ENCODE results near the gene ABCD3. TPM values are rescaled to one million over a fixed set of nuclear protein-coding genes. Genes with fewer than 3 reads are reported as not detected.

The ABCD3 gene
- total RNA-seq, 1 donor from 2014 or later, result 38.4 TPM

GRCh38 chr1:94399453-94399852, 18.7 kb upstream of the ABCD3 start:
- Histone ChIP-seq H3K4me2 (ENCODE audit: low read length) (no peak overlapping the region), H3K4me1 (ENCODE audit: insufficient read depth, low read length) (peaks cover 3% of the 10 kb centered on the region), H3K79me2 (ENCODE audit: insufficient read depth, low read length) (no peaks in the 10 kb centered on the region), H3K27ac (ENCODE audit: low read depth, low read length) (no peak overlapping the region), H3K9me3 (ENCODE audit: insufficient read depth, low read depth, low read length) (no peaks in the 10 kb centered on the region), H3K4me3 (ENCODE audit: insufficient read depth, low read depth, low read length) (no peak overlapping the region), H3K36me3 (ENCODE audit: insufficient read depth, low read length) (no peaks in the 10 kb centered on the region), H3K27me3 (ENCODE audit: insufficient read depth, low read length) (no peaks in the 10 kb centered on the region), H2AFZ (ENCODE audit: low read depth, low read length) (no peak overlapping the region), H4K20me1 (ENCODE audit: insufficient read depth, low read length) (no peaks in the 10 kb centered on the region), H3K9ac (ENCODE audit: low read length) (no peak overlapping the region)
- TF ChIP-seq, protein P1, sequence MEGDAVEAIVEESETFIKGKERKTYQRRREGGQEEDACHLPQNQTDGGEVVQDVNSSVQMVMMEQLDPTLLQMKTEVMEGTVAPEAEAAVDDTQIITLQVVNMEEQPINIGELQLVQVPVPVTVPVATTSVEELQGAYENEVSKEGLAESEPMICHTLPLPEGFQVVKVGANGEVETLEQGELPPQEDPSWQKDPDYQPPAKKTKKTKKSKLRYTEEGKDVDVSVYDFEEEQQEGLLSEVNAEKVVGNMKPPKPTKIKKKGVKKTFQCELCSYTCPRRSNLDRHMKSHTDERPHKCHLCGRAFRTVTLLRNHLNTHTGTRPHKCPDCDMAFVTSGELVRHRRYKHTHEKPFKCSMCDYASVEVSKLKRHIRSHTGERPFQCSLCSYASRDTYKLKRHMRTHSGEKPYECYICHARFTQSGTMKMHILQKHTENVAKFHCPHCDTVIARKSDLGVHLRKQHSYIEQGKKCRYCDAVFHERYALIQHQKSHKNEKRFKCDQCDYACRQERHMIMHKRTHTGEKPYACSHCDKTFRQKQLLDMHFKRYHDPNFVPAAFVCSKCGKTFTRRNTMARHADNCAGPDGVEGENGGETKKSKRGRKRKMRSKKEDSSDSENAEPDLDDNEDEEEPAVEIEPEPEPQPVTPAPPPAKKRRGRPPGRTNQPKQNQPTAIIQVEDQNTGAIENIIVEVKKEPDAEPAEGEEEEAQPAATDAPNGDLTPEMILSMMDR (IDR thresholded peaks at IDR 0.05; ENCODE audit: insufficient read depth, low read depth, low read length), result no peak
- TF ChIP-seq EZH2 (IDR thresholded peaks at IDR 0.05; ENCODE audit: insufficient read depth, low read length), result no peak
- H3K36me3 Mint-ChIP-seq (ENCODE audit: low read depth, unreplicated experiment), result no peaks in the 10 kb centered on the region
- FAIRE-seq (no peak), DNase-seq (ENCODE audit: low read depth) (no peak)
- H3K4me1 Mint-ChIP-seq (ENCODE audit: low read depth, unreplicated experiment), result peaks cover 13% of the 10 kb centered on the region
- H3K4me3 Mint-ChIP-seq (ENCODE audit: unreplicated experiment), result no peak overlapping the region
- no peak overlapping the region for H3K27ac Mint-ChIP-seq (ENCODE audit: unreplicated experiment)
- H3K27me3 Mint-ChIP-seq (ENCODE audit: low read depth, unreplicated experiment), result no peaks in the 10 kb centered on the region
- H3K9me3 Mint-ChIP-seq (ENCODE audit: unreplicated experiment), result peaks cover 3% of the 10 kb centered on the region

- H4K20me1 ChIP-seq (ENCODE audit: insufficient read depth, low read length), result no peaks in the 10 kb centered on the region
- no peaks in the 10 kb centered on the region for H3K9me3 ChIP-seq (ENCODE audit: insufficient read depth, low read depth, low read length)
- peaks cover 3% of the 10 kb centered on the region for H3K4me1 ChIP-seq (ENCODE audit: insufficient read depth, low read length)
- no peaks in the 10 kb centered on the region for H3K27me3 ChIP-seq (ENCODE audit: insufficient read depth, low read length)
- no peak overlapping the region for H3K4me3 Mint-ChIP-seq (ENCODE audit: unreplicated experiment)
- DNase-seq (ENCODE audit: low read depth), result no peak
- H3K4me1 Mint-ChIP-seq (ENCODE audit: low read depth, unreplicated experiment), result peaks cover 4% of the 10 kb centered on the region
- no peaks in the 10 kb centered on the region for H3K27me3 Mint-ChIP-seq (ENCODE audit: low read depth, unreplicated experiment)
- H3K9me3 Mint-ChIP-seq (ENCODE audit: unreplicated experiment), result peaks cover 3% of the 10 kb centered on the region
- FAIRE-seq, result no peak
- H3K36me3 Mint-ChIP-seq (ENCODE audit: low read depth, unreplicated experiment), result no peaks in the 10 kb centered on the region
- H3K4me3 ChIP-seq (ENCODE audit: insufficient read depth, low read depth, low read length), result no peak overlapping the region
- no peak overlapping the region for H3K27ac ChIP-seq (ENCODE audit: low read depth, low read length)
- H2AFZ ChIP-seq (ENCODE audit: low read depth, low read length), result no peak overlapping the region
- no peak overlapping the region for H3K4me2 ChIP-seq (ENCODE audit: low read length)
- H3K36me3 ChIP-seq (ENCODE audit: insufficient read depth, low read length), result no peaks in the 10 kb centered on the region
- H3K79me2 ChIP-seq (ENCODE audit: insufficient read depth, low read length), result no peaks in the 10 kb centered on the region
- TF ChIP-seq, protein P1 (IDR thresholded peaks at IDR 0.05; ENCODE audit: insufficient read depth, low read depth, low read length), result no peak
- TF ChIP-seq EZH2 (IDR thresholded peaks at IDR 0.05; ENCODE audit: insufficient read depth, low read length), result no peak
- no peak overlapping the region for H3K9ac ChIP-seq (ENCODE audit: low read length)
- no peak overlapping the region for H3K27ac Mint-ChIP-seq (ENCODE audit: unreplicated experiment)
These were observed 17.0 kb upstream of the ABCD3 start for GRCh38 chr1:94401206-94401605.

GRCh38 chr1:94406446-94406845, 11.7 kb upstream of the ABCD3 start:
- no peaks in the 10 kb centered on the region for H3K4me1 ChIP-seq (ENCODE audit: insufficient read depth, low read length)
- FAIRE-seq (no peak), DNase-seq (ENCODE audit: low read depth) (no peak)
- no peaks in the 10 kb centered on the region for H3K36me3 ChIP-seq (ENCODE audit: insufficient read depth, low read length)
- H3K79me2 ChIP-seq (ENCODE audit: insufficient read depth, low read length), result no peaks in the 10 kb centered on the region
- Mint-ChIP-seq H3K27me3 (ENCODE audit: low read depth, unreplicated experiment) (no peaks in the 10 kb centered on the region), H3K4me3 (ENCODE audit: unreplicated experiment) (no peak overlapping the region), H3K27ac (ENCODE audit: unreplicated experiment) (no peak overlapping the region), H3K4me1 (ENCODE audit: low read depth, unreplicated experiment) (no peaks in the 10 kb centered on the region), H3K9me3 (ENCODE audit: unreplicated experiment) (peaks cover 3% of the 10 kb centered on the region), H3K36me3 (ENCODE audit: low read depth, unreplicated experiment) (peaks cover 2% of the 10 kb centered on the region)
- no peak for TF ChIP-seq EZH2 (IDR thresholded peaks at IDR 0.05; ENCODE audit: insufficient read depth, low read length)
- TF ChIP-seq, protein P1 (IDR thresholded peaks at IDR 0.05; ENCODE audit: insufficient read depth, low read depth, low read length), result no peak
- no peak overlapping the region for H3K4me3 ChIP-seq (ENCODE audit: insufficient read depth, low read depth, low read length)
- H4K20me1 ChIP-seq (ENCODE audit: insufficient read depth, low read length), result no peaks in the 10 kb centered on the region
- H3K9ac ChIP-seq (ENCODE audit: low read length), result no peak overlapping the region
- H2AFZ ChIP-seq (ENCODE audit: low read depth, low read length), result no peak overlapping the region
- no peaks in the 10 kb centered on the region for H3K27me3 ChIP-seq (ENCODE audit: insufficient read depth, low read length)
- no peak overlapping the region for H3K4me2 ChIP-seq (ENCODE audit: low read length)
- no peaks in the 10 kb centered on the region for H3K9me3 ChIP-seq (ENCODE audit: insufficient read depth, low read depth, low read length)
- H3K27ac ChIP-seq (ENCODE audit: low read depth, low read length), result no peak overlapping the region

Measured in astrocyte (in vitro differentiated cells and primary cell).